HG03571 (cell line): ENCODE data around the gene MFSD2A.
"Not testable (repeated sequence)": the region's sequence is repeated elsewhere in the genome, so short reads cannot be mapped to it uniquely, and the experiment has no call there.

ENCODE experiments used
- ATAC-seq: cut with Tn5 transposase; IDR thresholded peaks from one replicate; pipeline ENCODE4 v1.9.1; 2021; ENCODE audit not compliant: unreplicated experiment

MFSD2A gene

DNA sequence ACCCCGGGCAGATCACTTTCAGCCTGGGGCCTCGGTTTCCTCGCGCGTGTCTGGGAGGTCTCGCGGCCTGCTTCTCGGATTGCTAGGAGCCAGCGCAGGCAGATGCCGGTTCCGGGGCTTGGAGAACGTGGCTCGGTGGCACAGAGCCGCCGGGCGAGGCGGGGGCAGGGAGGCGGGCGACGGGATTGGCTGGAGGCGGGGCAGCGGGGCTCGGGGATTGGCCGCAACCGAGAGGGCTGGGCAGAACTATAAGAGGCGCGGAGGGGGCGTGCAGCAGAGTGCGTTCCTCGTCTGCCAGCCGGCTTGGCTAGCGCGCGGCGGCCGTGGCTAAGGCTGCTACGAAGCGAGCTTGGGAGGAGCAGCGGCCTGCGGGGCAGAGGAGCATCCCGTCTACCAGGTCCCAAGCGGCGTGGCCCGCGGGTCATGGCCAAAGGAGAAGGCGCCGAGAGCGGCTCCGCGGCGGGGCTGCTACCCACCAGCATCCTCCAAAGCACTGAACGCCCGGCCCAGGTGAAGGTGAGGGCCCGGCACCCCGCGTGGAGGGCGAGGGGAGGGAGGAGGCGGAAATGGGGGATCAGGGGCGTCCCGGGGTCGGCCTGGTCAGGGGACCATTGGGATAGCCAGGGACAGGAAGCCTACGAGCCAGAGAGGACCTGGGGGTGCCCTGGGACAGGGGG, at the start of gene MFSD2A:
MFSD2A (plus strand) TSS at position 276 of the 677 bp plus-strand sequence; CDS start at position 424, 148 bp downstream.
- ATAC-seq = peak; percentile 74

GRCh38 chr1:39905172-39905571, 49.8 kb upstream of the MFSD2A start:
- no peak for ATAC-seq

GRCh38 chr1:39907528-39908453, 47.2 kb upstream of the MFSD2A start:
- no peak for ATAC-seq

- ATAC-seq = no peak
These were observed 46.4 kb upstream of the MFSD2A start for GRCh38 chr1:39908534-39908933.

- no peak for ATAC-seq
These were observed 44.7 kb upstream of the MFSD2A start for GRCh38 chr1:39910263-39910662.

DNA sequence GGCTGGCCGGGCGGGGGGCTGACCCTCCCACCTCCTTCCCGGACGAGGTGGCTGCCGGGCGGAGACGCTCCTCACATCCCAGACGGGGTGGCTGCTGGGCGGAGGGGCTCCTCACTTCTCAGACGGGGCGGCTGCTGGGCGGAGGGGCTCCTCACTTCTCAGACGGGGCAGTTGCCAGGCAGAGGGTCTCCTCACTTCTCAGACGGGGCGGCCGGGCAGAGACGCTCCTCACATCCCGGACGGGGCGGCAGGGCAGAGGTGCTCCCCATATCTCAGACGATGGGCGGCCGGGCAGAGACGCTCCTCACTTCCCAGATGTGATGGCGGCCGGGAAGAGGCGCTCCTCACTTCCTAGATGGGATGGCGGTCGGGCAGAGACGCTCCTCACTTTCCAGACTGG, 41.8 kb upstream of the MFSD2A start:
- not testable (repeated sequence) for ATAC-seq

DNA sequence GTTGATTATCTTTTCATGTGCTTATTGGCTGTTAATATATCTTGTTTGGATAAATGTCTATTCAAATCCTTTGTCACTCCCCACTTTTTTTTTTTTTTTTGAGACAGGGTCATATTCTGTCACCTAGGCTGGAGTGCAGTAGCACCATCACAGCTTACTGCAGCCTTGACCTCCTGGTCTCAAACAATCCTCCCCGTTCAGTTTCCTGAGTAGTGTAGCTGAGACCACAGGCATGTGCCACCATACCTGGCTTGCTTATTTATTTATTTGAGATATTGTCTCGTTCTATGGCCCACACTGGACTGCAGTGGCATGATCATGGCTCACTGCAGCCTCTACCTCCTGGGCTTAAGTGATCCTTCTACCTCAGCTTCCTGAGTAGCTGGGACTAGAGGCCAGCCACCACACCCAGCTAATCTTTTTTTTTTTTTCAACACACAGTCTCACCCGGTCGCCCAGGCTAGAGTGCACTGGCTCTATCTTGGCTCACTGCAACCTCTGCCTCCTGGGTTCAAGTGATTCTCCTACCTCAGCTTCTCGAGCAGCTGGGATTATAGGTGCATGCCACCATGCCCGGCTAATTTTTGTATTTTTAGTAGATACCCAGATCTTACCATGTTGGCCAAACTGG, 39.3 kb upstream of the MFSD2A start:
- no peak for ATAC-seq

GRCh38 chr1:39917825-39918224, 37.1 kb upstream of the MFSD2A start:
- no peak for ATAC-seq

DNA sequence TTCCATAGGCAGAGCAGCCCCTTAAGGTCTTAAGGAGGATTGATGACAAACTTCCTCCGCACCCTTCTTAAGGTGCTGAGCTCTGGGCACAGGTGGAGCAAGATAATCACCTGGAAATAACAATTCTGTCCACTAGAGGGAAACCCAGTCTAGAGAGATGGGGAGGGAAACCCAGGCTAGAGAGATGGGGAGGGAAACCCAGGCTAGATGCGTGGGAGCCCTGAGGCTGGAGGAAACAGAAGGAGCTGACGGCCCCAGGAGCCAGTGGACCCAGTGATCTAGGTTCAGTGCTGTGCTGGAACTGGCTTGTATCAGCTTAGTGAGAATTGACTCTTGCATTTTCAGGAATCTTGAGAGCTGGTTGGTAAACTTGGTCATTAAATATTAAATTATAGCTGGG, 35.4 kb upstream of the MFSD2A start:
- peak; percentile 80 for ATAC-seq

- no peak for ATAC-seq
These were observed 32.7 kb upstream of the MFSD2A start for GRCh38 chr1:39922251-39922688.

- no peak for ATAC-seq
These were observed 29.1 kb upstream of the MFSD2A start for GRCh38 chr1:39925721-39926342.

GRCh38 chr1:39926343-39926793, 28.6 kb upstream of the MFSD2A start:
- no peak for ATAC-seq

- ATAC-seq = no peak
These were observed 28.1 kb upstream of the MFSD2A start for GRCh38 chr1:39926820-39927219.

DNA sequence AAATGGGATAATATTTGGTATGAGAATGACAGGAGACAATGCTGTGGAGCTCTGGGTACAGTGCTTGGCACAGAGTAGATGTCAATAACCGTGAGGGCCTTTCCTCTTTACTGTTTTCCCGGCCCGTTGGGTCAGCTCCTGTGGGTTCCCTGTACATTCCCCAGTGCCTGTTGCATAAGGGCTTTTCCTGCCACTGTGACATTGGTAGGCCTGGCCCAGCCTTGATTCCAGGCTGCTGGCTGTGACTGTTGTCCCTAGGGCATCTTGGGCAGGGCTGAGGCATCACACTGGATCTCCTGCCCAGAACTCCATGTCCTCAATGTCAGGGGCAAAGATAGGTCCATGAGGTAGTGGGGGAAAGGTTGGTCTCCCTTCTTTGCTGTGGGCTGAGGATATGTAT, 27.4 kb upstream of the MFSD2A start:
- ATAC-seq = no peak

DNA sequence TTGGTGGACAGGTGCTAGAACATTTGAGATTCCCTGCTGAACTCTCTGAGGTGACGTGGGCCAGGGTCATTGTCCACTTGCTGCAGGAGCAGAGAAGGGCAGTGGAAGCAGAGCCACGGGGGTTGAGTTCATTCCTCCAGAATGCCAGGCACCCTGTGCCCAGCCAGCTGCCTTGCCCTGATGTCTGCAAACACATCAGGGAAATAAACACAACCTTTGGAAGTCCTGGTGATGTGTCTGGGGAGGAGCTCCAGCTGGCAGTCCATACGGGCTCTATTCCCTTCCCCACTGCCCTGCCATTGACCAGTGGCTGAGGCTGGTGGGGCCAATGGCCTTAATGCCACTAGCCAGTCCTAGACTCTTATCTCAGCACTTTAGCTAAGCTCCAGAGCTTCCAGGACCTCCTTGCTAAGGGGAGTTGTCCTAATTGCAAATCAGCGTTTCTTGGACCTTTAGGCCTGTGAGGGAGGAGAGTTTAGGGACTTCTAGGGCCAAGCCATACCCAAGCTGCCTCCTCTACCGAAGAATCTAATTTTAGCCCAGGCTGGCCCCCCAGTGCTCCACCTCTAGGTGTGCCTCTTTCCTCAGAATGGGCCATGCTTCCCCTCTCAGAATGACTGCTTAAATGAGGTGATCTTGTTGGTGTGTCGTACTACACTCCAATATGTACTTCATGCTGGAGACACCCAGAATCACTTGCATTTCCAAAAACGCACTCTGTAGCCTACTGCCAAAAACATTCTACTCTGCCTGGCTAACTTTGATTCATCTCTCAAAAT, 25.9 kb upstream of the MFSD2A start:
- no peak for ATAC-seq

GRCh38 chr1:39933956-39934941, 20.7 kb upstream of the MFSD2A start:
- ATAC-seq = no peak

DNA sequence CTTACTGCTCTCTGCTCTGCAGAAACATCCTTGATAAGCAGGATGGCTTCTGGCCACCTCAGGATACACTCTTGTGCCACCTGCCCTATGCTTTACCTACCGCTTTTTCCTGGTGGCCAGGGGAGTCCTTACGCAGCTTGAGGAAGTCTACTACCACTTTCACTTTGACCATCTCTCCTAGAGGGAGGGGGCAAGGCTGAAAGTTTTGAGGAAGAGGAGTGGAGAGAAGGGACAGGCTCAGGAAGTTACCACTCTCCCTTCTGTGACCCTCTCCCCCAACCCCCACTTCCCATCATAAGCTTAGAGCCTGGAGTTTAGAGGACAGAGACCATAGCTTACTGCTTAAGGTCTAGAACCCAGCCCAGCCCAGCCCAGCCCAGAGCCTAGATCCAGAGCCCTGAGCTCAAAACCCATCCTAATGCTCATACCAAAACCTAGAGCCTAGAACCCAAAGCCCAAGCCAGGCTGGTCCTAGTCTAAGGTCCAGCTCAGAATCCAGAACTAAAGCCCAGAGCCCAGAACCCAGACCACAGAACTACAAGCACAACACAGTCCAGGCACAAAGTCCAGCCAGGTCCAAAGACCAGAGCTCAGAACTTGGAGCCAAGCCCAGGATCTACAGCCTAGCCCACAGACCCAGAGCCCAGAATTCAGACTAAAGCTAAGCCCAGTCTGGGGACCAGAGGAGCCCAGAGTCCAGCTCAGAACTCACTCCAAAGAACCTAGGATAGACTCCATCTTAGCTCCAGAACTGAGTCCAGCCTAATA, 18.0 kb upstream of the MFSD2A start:
- ATAC-seq = no peak

DNA sequence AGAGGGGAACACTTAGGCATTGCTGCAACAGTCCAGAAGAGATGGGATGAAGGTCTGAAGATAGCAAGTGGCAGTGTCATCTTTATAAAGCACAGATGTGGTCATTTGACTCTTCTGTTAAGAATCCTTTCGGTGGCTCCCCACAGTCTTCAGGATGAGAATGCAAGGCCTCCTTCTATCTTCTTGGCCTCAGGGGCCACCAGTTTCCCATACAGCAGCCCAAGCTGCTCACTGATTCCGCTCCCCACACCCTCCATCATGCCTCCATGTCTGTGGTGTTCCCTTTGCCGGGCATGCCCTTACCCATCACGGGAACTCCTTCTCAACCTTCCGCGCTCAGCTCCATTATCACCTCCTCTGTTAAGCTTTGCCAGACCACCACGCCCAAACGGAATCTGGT, 16.1 kb upstream of the MFSD2A start:
- ATAC-seq = no peak
